Right lobe of liver (tissue), 4 donors: ENCODE measurements around the gene SLTM.

Experiments
- CTCF ChIP-seq, 4 donors: fragments of 200-600 bp in 3 of 4; fragments of 450-650 bp in 1 of 4; IDR thresholded peaks; one replicate each; pipeline versions ENCODE4 v1.5.1 to v1.8.0; 2016 to 2022; ENCODE audit warnings: antibody characterized with exemption in 4 of 4, mild to moderate bottlenecking in 2 of 4
- POLR2A ChIP-seq: fragments of 450-650 bp; IDR thresholded peaks from one replicate; pipeline ENCODE4 v1.6.1; 2017; ENCODE audit warnings: antibody characterized with exemption, mild to moderate bottlenecking
- donor health status: DM: no; HTN: no; CAD: no.
- donor health status: DM: no; HTN: no; CAD: no.
- donor health status: DM: no; HTN: yes; CAD: no.

- TF ChIP-seq POLR2A (no peak), CTCF (IDR thresholded peaks at IDR 0.05) (no peak)
These were observed 602 bp upstream of the SLTM start for GRCh38 chr15:58934114-58934447.
